Spleen (tissue), 7 donors: ENCODE data around the gene CNTNAP5.

Experiments
- POLR2A ChIP-seq, 3 donors: fragments of 450-650 bp; IDR thresholded peaks; one replicate each; pipeline ENCODE4 v1.5.1; 2017; ENCODE audit warnings: antibody characterized with exemption in 3 of 3, mild to moderate bottlenecking in 1 of 3
- POLR2AphosphoS5 ChIP-seq, 3 donors: sonication (generic); formaldehyde crosslinking; IDR thresholded peaks; one replicate each; pipeline ENCODE4 v1.5.1; 2017; ENCODE audit warnings: antibody characterized with exemption in 3 of 3
- TF ChIP-seq, protein P1 (sequence below), 11 experiments: fragments of 200-600 bp in 7 of 11; fragments of 450-650 bp in 4 of 11; sonication (generic) in 4 of 11; IDR thresholded peaks in 8 of 11; conservative IDR thresholded peaks in 3 of 11; 1 replicate in 7 of 11; 2 replicates in 4 of 11; pipeline versions ENCODE4 v1.4.0 to v1.8.0; 2016 to 2021; ENCODE audit warnings: antibody characterized with exemption in 11 of 11, inconsistent platforms in 4 of 11, mild to moderate bottlenecking in 1 of 11
- donor health status: DM: no; HTN: no; CAD: no; lungs with moderate emphysema.
- donor health status: DM: no; HTN: no; CAD: no.
- donor health status: DM: no; HTN: no; CAD: no.

- TF ChIP-seq, protein P1, sequence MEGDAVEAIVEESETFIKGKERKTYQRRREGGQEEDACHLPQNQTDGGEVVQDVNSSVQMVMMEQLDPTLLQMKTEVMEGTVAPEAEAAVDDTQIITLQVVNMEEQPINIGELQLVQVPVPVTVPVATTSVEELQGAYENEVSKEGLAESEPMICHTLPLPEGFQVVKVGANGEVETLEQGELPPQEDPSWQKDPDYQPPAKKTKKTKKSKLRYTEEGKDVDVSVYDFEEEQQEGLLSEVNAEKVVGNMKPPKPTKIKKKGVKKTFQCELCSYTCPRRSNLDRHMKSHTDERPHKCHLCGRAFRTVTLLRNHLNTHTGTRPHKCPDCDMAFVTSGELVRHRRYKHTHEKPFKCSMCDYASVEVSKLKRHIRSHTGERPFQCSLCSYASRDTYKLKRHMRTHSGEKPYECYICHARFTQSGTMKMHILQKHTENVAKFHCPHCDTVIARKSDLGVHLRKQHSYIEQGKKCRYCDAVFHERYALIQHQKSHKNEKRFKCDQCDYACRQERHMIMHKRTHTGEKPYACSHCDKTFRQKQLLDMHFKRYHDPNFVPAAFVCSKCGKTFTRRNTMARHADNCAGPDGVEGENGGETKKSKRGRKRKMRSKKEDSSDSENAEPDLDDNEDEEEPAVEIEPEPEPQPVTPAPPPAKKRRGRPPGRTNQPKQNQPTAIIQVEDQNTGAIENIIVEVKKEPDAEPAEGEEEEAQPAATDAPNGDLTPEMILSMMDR (IDR thresholded peaks at IDR 0.05 in 8 of 11, conservative IDR thresholded peaks at IDR 0.05 in 3 of 11), result no peak
- no peak for TF ChIP-seq POLR2A (IDR thresholded peaks at IDR 0.05)
- no peak for TF ChIP-seq POLR2AphosphoS5 (IDR thresholded peaks at IDR 0.05)
Measured at GRCh38 chr2:124572934-124573634, 548.0 kb downstream of the CNTNAP5 start.
